Measurements from ENCODE around the gene TMEM255B.
"Not testable (repeated sequence)": the region's sequence is repeated elsewhere in the genome, so short reads cannot be mapped to it uniquely, and the experiment has no call there.

The TMEM255B gene

DNA sequence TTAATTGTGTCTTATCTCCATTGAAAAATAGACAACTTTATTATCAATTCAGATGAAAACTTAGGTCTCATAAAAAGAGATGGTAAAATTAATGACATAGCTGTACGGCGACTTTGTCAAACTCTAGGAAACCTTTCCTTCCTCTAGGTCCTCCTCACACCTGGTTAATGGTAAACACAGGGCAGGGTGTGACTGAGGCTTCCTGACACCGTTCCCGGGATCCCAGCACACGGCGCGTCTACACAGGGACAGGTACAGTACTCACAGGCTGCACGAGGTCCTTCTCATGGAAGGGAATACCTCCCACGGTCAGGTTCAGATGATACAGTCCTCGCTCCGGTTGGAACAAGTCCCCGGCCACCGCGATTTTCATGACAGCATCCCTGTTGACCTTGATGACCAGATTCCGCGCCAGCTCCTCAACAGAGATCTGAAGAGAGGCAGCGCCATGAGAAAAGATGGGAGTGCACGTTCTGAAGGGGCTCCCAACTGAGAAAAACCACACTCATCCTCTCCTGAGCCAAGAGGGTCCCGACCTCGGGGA, 69.3 kb downstream of the TMEM255B start:
- no peaks in the 10 kb centered on the region for H3K4me1 ChIP-seq (ENCODE audit: control insufficient read depth, insufficient read depth, low read length)
- H3K27me3 ChIP-seq (replicated peaks; ENCODE audit: control insufficient read depth, insufficient read depth, low read length) = no peaks in the 10 kb centered on the region
- H3K36me3 ChIP-seq (ENCODE audit: control insufficient read depth, insufficient read depth, low read length, severe bottlenecking) = peaks cover 36% of the 10 kb centered on the region
- H3K9ac ChIP-seq (ENCODE audit: low read length) = no peak overlapping the region
- H3K4me3 ChIP-seq (ENCODE audit: low read length) = no peak overlapping the region
- DNase-seq (ENCODE audit: low read depth) = no peak
- H3K9me3 ChIP-seq (ENCODE audit: control insufficient read depth, low read length) = no peaks in the 10 kb centered on the region

DNA sequence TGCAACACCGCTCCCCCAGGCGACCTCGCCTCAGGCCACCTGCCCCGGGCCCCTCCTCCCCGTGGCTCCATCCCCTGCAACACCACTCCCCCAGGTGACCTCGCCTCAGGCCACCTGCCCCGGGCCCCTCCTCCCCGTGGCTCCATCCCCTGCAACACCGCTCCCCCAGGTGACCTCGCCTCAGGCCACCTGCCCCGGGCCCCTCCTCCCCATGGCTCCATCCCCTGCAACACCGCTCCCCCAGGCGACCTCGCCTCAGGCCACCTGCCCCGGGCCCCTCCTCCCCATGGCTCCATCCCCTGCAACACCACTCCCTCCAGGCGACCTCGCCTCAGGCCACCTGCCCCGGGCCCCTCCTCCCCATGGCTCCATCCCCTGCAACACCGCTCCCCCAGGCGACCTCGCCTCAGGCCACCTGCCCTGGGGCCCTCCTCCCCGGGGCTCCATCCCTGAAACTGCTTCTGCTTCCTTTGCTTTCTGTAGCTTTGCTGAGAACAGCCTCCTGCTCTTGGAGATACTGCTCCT, 71.5 kb downstream of the TMEM255B start:
- not testable (repeated sequence) for H3K27me3 ChIP-seq (replicated peaks; ENCODE audit: control insufficient read depth, insufficient read depth, low read length); H3K4me3 ChIP-seq (ENCODE audit: low read length); H3K9me3 ChIP-seq (ENCODE audit: control insufficient read depth, low read length); DNase-seq (ENCODE audit: low read depth); H3K4me1 ChIP-seq (ENCODE audit: control insufficient read depth, insufficient read depth, low read length); H3K9ac ChIP-seq (ENCODE audit: low read length)
- H3K36me3 ChIP-seq (ENCODE audit: control insufficient read depth, insufficient read depth, low read length, severe bottlenecking) = peaks cover 51% of the 10 kb centered on the region

DNA sequence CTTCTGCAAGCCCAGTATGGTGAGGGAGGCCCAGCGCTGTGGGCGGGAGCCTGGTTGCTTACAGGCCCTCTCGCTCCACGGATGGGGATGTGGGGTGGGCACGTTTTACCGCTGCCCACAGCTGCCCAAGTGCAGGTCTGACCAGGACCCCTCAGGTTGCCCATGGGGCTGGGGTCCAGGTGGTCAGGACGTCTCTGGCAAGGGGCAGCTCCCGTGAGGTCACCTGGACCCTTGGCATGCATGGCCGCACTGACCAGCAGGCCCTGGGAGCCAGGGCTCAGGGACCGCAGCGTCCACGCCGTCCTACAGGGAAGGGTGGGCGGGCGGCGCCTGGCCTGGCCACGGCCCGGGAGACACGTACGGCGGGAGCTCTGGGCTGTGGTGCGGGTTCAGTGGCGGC, 72.0 kb downstream of the TMEM255B start:
- Histone ChIP-seq H3K4me3 (ENCODE audit: low read length) (no peak overlapping the region), H3K9ac (ENCODE audit: low read length) (no peak overlapping the region), H3K9me3 (ENCODE audit: control insufficient read depth, low read length) (no peaks in the 10 kb centered on the region), H3K27me3 (replicated peaks; ENCODE audit: control insufficient read depth, insufficient read depth, low read length) (no peaks in the 10 kb centered on the region), H3K36me3 (ENCODE audit: control insufficient read depth, insufficient read depth, low read length, severe bottlenecking) (peaks cover 45% of the 10 kb centered on the region), H3K4me1 (ENCODE audit: control insufficient read depth, insufficient read depth, low read length) (no peaks in the 10 kb centered on the region)
- no peak for DNase-seq (ENCODE audit: low read depth)

DNA sequence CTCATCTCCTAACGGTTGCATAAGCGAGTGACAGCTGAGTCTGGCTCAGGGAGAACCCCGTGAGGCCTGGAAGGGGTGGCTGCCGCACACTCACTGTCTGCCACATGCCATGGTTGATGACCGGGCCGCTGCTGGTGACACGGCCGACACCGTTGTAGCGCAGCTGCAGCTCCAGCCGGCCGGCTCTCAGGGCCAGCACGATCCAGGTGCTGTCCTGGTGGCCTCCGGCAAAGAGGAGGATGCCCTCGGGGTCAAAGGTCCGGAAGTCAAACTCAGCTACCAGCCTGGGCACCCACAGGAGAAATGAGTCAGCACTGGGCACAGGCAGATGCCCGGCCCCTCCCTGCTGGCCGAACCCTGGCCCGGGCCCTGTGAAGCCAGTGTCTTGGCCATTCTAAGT, 73.2 kb downstream of the TMEM255B start:
- Histone ChIP-seq H3K36me3 (ENCODE audit: control insufficient read depth, insufficient read depth, low read length, severe bottlenecking) (peaks cover 40% of the 10 kb centered on the region), H3K27me3 (replicated peaks; ENCODE audit: control insufficient read depth, insufficient read depth, low read length) (no peaks in the 10 kb centered on the region), H3K9ac (ENCODE audit: low read length) (no peak overlapping the region), H3K4me3 (ENCODE audit: low read length) (no peak overlapping the region), H3K4me1 (ENCODE audit: control insufficient read depth, insufficient read depth, low read length) (peaks cover 4% of the 10 kb centered on the region), H3K9me3 (ENCODE audit: control insufficient read depth, low read length) (no peaks in the 10 kb centered on the region)
- DNase-seq (ENCODE audit: low read depth) = no peak

DNA sequence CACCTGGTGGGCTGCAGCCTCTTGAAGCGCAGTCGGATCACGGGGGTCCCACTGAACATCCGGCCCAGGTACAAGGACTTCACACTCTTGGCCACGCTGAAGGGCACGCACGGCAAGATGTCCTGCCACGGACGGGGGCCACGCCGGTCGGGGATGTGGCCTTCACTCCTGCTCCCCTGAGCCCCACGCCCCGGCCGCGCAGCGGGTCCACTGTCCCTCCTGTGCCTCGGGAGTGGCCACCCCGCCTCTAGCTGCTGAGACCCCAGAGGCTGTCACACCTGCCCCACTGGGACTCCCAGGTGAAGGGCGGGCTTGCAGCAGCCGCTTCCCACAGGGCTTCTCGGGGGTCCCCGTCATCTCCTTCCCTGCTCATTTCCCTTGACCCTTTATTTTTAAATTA, 73.6 kb downstream of the TMEM255B start:
- Histone ChIP-seq H3K4me1 (ENCODE audit: control insufficient read depth, insufficient read depth, low read length) (peaks cover 9% of the 10 kb centered on the region), H3K9ac (ENCODE audit: low read length) (no peak overlapping the region), H3K9me3 (ENCODE audit: control insufficient read depth, low read length) (no peaks in the 10 kb centered on the region), H3K4me3 (ENCODE audit: low read length) (no peak overlapping the region), H3K36me3 (ENCODE audit: control insufficient read depth, insufficient read depth, low read length, severe bottlenecking) (peaks cover 35% of the 10 kb centered on the region), H3K27me3 (replicated peaks; ENCODE audit: control insufficient read depth, insufficient read depth, low read length) (no peaks in the 10 kb centered on the region)
- DNase-seq (ENCODE audit: low read depth) = no peak

DNA sequence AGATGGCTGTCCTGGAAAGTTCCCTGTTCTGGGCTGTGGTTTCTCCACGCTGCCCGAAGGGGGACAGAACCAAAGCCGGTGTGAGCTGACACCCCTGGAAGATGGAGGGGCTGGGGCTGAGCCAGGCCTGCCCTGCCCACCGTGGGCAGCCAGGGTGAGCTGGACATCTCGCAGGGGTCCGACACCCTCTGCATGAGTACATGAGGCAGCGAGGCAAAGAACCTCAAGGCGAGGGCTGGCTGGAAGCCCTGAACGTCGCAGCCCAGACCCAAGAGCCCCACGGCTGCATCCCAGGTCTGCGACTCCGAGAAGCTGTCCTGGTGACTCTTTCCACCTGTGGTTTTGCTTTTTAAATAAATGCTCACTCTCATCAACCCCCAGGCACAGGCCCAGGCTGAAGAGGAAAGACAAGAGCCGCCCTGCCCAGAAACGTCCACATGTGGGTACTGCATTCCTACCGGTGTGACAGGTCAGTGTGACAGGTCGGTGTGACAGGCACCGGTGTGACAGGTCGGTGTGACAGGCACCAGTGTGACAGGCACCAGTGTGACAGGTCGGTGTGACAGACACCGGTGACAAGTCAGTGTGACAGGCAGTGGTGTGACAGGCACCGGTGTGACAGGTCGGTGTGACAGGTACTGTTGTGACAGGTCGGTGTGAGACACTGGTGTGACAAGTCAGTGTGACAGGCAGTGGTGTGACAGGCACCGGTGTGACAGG, 74.2 kb downstream of the TMEM255B start:
- no peak overlapping the region for H3K9ac ChIP-seq (ENCODE audit: low read length)
- DNase-seq (ENCODE audit: low read depth) = no peak
- H3K9me3 ChIP-seq (ENCODE audit: control insufficient read depth, low read length) = no peaks in the 10 kb centered on the region
- H3K36me3 ChIP-seq (ENCODE audit: control insufficient read depth, insufficient read depth, low read length, severe bottlenecking) = peaks cover 32% of the 10 kb centered on the region
- H3K4me1 ChIP-seq (ENCODE audit: control insufficient read depth, insufficient read depth, low read length) = peaks cover 15% of the 10 kb centered on the region
- no peak overlapping the region for H3K4me3 ChIP-seq (ENCODE audit: low read length)
- H3K27me3 ChIP-seq (replicated peaks; ENCODE audit: control insufficient read depth, insufficient read depth, low read length) = no peaks in the 10 kb centered on the region

DNA sequence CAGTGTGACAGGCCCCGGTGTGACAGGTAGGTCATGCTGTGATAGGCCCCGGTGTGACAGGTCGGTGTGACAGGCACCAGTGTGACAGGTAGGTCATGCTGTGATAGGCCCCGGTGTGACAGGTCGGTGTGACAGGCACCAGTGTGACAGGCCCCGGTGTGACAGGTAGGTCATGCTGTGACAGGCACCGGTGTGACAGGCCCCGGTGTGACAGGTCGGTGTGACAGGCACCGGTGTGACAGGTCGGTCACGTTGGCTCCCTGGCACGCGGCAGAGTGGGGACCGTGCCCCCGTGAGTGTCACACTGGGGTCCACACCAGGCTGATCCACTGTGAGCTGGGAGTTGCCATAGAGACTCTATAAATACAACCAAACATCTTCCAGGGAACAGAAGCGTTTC, 75.0 kb downstream of the TMEM255B start:
- not testable (repeated sequence) for DNase-seq (ENCODE audit: low read depth); H3K4me3 ChIP-seq (ENCODE audit: low read length); H3K9ac ChIP-seq (ENCODE audit: low read length); H3K27me3 ChIP-seq (replicated peaks; ENCODE audit: control insufficient read depth, insufficient read depth, low read length); H3K9me3 ChIP-seq (ENCODE audit: control insufficient read depth, low read length)
- Histone ChIP-seq H3K4me1 (ENCODE audit: control insufficient read depth, insufficient read depth, low read length) (peaks cover 22% of the 10 kb centered on the region), H3K36me3 (ENCODE audit: control insufficient read depth, insufficient read depth, low read length, severe bottlenecking) (peaks cover 29% of the 10 kb centered on the region)

DNA sequence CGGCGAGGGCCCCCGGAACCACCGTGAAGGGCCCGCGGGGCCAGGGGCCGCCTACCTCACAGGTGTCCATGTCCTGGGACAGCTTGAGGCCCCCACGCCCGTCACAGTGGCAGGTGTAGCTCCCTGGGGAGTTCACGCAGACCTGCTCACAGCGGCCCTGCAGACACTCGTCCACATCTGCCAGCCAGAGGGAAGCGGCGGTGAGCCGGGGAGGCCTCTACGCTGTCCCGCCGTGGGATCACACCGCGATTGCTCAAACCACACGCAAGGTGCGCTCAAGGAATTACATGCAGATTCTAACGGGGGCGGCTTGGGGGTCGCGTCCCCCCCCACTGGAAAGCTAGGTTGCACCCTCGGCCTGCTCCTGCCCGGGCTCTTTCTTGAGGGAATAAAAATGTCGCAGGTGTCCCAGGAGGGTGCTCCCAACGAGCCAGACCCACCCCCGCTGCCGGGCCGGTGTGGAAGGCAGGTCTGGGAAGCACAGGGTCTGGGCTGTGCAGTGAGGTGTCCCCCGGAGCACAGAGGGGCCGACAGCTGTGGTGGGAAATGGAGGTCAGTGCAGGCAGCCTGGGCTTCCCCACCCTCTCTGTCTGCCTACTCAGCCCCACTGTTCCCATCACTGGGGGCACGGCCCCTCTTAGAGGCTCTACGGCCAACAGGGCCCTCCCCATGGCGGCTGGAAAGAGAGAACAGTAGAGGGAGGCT, 75.6 kb downstream of the TMEM255B start:
- peaks cover 28% of the 10 kb centered on the region for H3K4me1 ChIP-seq (ENCODE audit: control insufficient read depth, insufficient read depth, low read length)

DNA sequence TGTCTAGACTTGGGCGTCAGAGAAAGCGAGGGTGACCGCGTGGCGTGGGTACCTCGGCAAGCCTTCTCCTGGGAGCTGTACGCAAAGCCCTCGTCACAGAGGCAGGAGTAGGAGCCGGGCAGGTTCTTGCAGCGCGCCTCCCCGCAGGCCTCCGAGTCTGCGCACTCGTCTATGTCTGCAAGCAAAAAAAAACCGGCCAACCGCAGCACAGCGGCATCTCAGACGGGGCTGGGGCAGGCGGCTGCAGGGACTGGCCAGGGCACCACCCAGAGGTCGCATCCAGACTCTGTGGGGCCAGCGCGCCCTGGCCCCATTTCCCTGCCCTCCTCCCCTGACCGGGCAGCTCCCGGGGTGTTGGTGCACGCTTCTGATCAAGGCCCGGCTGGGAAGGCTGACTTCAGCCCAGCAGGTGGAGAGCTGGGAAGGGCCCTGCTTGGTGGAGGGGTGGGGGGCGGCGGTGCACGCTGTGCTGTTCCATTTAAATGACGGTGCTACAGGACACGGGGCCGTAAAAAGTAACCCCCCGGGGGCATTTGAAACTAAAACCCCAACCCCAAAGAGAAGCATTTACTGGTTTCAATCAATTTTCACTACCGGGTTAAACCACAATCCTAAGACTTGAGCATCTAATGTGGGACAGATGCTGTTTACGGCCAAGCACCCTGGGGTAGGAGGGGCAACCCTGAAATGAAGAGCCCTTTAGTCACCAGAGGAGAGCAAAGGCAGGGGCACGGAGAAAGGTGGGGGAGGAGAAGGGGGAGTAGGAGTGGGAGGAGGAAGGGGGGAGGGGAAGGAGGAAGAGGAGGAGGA, 76.6 kb downstream of the TMEM255B start:
- H3K9ac ChIP-seq (ENCODE audit: low read length) = no peak overlapping the region
- peak; percentile 70 for DNase-seq (ENCODE audit: low read depth)
- peaks cover 29% of the 10 kb centered on the region for H3K36me3 ChIP-seq (ENCODE audit: control insufficient read depth, insufficient read depth, low read length, severe bottlenecking)
- H3K4me3 ChIP-seq (ENCODE audit: low read length) = no peak overlapping the region
- H3K4me1 ChIP-seq (ENCODE audit: control insufficient read depth, insufficient read depth, low read length) = peaks cover 35% of the 10 kb centered on the region
- no peaks in the 10 kb centered on the region for H3K27me3 ChIP-seq (replicated peaks; ENCODE audit: control insufficient read depth, insufficient read depth, low read length)
- no peaks in the 10 kb centered on the region for H3K9me3 ChIP-seq (ENCODE audit: control insufficient read depth, low read length)

More for the DNA sequence above, 75.6 kb downstream of the TMEM255B start:
- no peak for DNase-seq (ENCODE audit: low read depth)
- Histone ChIP-seq H3K36me3 (ENCODE audit: control insufficient read depth, insufficient read depth, low read length, severe bottlenecking) (peaks cover 29% of the 10 kb centered on the region), H3K27me3 (replicated peaks; ENCODE audit: control insufficient read depth, insufficient read depth, low read length) (no peaks in the 10 kb centered on the region), H3K9ac (ENCODE audit: low read length) (no peak overlapping the region), H3K9me3 (ENCODE audit: control insufficient read depth, low read length) (no peaks in the 10 kb centered on the region), H3K4me3 (ENCODE audit: low read length) (no peak overlapping the region)

DNA sequence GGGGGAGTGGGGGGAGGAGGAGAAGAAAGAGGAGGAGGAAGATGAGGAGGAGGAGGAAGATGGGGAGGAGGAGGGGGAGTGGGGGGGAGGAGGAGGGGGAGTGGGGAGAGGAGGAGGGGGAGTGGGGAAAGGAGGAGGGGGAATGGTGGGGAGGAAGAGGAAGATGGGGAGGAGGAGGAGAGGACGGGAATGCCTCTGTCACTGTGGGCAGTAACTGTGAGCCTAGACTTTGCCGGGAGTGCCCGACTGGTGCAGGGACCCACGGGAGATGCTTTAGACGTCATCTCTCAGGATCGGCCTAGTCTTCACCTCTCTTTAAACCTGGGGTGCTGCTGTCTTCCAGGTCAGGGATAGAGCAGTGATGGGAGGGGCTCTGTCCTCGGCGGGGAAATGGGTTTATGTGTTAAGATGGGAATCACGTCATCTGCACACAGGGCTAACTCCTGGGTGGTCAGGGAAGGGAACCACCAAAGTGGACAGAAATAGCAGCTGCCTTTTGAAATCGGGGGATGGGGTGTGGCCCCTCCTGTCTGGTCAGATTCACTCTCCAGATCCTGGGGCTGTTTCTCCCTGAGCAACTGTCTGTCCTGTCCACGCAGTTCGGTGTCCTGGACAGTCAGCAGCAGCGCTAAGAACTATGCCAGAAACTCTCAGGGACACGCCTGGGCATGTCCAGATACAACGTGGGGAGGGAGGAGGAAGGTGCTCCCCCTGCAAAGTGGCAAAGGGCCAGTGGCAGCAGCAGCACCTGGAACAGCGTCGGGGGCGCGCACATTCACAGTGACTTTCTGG, 77.9 kb downstream of the TMEM255B start:
- Histone ChIP-seq H3K9ac (ENCODE audit: low read length) (peak overlapping the region; percentile 84), H3K4me3 (ENCODE audit: low read length) (peak overlapping the region; percentile 28), H3K27me3 (replicated peaks; ENCODE audit: control insufficient read depth, insufficient read depth, low read length) (no peaks in the 10 kb centered on the region), H3K4me1 (ENCODE audit: control insufficient read depth, insufficient read depth, low read length) (peaks cover 35% of the 10 kb centered on the region), H3K36me3 (ENCODE audit: control insufficient read depth, insufficient read depth, low read length, severe bottlenecking) (peaks cover 25% of the 10 kb centered on the region), H3K9me3 (ENCODE audit: control insufficient read depth, low read length) (no peaks in the 10 kb centered on the region)
- peak; percentile 81 for DNase-seq (ENCODE audit: low read depth)
